Mucosa of descending colon (tissue), 3 donors: ENCODE measurements around the gene SLC25A38. TPM values are rescaled to one million over a fixed set of nuclear protein-coding genes. Genes with fewer than 3 reads are reported as not detected.
A peak's percentile ranks its signal among the peaks of the same experiment; 100 is the strongest.

ENCODE experiments used
- ATAC-seq: fragments of 200-7000 bp; cut with Tn5 transposase; one replicate; pipeline ENCODE4 v1.9.1; 2020; ENCODE audit warnings: mild to moderate bottlenecking, moderate library complexity
- DNase-seq, 3 donors: peaks; one replicate each; pipeline ENCODE4 v3.0.0-alpha.2; 2020
- H3K36me3 ChIP-seq: fragments of 200-600 bp; one replicate; pipeline ENCODE4 v1.8.0; 2021; ENCODE audit warnings: low read depth, mild to moderate bottlenecking
- H3K4me1 ChIP-seq: fragments of 200-600 bp; one replicate; pipeline ENCODE4 v1.8.0; 2021; ENCODE audit warnings: low read depth, mild to moderate bottlenecking
- H3K4me3 ChIP-seq: fragments of 200-600 bp; one replicate; pipeline ENCODE4 v1.8.0; 2021; ENCODE audit warnings: mild to moderate bottlenecking
- H3K9me3 ChIP-seq: fragments of 200-600 bp; one replicate; pipeline ENCODE4 v1.8.0; 2021; ENCODE audit warnings: mild to moderate bottlenecking
- intact Hi-C, 2 donors: fragments of 100-400 bp; cut with DNase I in 1 of 2; cut with micrococcal nuclease in 1 of 2; formaldehyde crosslinking; loops; one replicate each; pipeline versions ENCODE4 v1.11.0 to v1.11.1; 2022; cut with DNase I, micrococcal nuclease
- total RNA-seq, 3 donors: library from RNA; stranded (reverse); fragmentation: NEBNext Ultra II Directional in 2 of 3; extraction: Animal tissue kit (Norgen Biotek cat#: 25700) in 2 of 3; gene quantifications; one replicate each; pipeline versions ENCODE4 v1.2.1 to v1.2.4, GENCODE V29; 2021 to 2023
- TF ChIP-seq, protein P1 (sequence below): fragments of 200-600 bp; IDR thresholded peaks from one replicate; pipeline ENCODE4 v1.8.0; 2022; ENCODE audit warnings: antibody characterized with exemption, mild to moderate bottlenecking
- donor health status: DM: no; HTN: no; CAD: no; lungs with moderate emphysema.
- donor health status: DM: no; HTN: no; CAD: no.
- donor health status: DM: no; HTN: yes; CAD: no.

The SLC25A38 gene
- total RNA-seq, 3 donors from 2014 or later, result 29.3 to 35.3 (median 34.4) TPM

DNA sequence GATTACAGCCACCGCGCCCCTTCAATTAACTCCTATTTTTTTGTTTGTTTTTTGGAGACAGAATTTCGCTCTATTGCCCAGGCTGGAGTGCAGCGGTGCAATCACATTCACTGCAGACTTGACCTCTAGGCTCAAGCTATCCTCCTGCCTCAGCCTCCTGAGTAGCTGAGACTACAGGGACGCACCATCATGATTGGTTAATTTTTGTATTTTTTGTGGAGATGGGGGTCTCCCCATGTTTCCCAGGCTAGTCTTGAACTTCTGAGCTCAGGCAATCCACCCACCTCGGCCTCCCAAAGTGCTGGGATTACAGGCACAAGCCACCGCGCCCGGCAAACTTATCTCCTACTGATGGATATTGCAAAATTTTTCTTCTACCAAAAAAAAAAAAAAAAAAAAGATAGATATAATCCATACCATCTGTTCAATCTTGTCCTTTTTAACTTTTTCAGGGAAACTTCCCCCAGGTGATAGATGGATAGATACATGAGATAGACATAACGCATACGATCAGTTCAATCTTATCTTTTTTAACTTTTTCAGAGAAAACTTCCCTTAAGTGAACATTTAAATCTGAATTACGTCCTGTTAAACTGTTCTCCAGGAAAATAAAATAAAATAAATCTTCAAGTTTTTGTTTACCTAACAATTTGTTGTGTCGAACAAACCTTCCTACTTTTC is 22.7 kb downstream of the SLC25A38 start:
- Histone ChIP-seq H3K36me3 (no peaks in the 10 kb centered on the region), H3K4me1 (peaks cover 17% of the 10 kb centered on the region), H3K4me3 (no peak overlapping the region), H3K9me3 (no peaks in the 10 kb centered on the region)
- ATAC-seq (no peak), DNase-seq (no peak)
- TF ChIP-seq, protein P1, sequence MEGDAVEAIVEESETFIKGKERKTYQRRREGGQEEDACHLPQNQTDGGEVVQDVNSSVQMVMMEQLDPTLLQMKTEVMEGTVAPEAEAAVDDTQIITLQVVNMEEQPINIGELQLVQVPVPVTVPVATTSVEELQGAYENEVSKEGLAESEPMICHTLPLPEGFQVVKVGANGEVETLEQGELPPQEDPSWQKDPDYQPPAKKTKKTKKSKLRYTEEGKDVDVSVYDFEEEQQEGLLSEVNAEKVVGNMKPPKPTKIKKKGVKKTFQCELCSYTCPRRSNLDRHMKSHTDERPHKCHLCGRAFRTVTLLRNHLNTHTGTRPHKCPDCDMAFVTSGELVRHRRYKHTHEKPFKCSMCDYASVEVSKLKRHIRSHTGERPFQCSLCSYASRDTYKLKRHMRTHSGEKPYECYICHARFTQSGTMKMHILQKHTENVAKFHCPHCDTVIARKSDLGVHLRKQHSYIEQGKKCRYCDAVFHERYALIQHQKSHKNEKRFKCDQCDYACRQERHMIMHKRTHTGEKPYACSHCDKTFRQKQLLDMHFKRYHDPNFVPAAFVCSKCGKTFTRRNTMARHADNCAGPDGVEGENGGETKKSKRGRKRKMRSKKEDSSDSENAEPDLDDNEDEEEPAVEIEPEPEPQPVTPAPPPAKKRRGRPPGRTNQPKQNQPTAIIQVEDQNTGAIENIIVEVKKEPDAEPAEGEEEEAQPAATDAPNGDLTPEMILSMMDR, result no peak
- intact Hi-C loops, result no loop called here

DNA sequence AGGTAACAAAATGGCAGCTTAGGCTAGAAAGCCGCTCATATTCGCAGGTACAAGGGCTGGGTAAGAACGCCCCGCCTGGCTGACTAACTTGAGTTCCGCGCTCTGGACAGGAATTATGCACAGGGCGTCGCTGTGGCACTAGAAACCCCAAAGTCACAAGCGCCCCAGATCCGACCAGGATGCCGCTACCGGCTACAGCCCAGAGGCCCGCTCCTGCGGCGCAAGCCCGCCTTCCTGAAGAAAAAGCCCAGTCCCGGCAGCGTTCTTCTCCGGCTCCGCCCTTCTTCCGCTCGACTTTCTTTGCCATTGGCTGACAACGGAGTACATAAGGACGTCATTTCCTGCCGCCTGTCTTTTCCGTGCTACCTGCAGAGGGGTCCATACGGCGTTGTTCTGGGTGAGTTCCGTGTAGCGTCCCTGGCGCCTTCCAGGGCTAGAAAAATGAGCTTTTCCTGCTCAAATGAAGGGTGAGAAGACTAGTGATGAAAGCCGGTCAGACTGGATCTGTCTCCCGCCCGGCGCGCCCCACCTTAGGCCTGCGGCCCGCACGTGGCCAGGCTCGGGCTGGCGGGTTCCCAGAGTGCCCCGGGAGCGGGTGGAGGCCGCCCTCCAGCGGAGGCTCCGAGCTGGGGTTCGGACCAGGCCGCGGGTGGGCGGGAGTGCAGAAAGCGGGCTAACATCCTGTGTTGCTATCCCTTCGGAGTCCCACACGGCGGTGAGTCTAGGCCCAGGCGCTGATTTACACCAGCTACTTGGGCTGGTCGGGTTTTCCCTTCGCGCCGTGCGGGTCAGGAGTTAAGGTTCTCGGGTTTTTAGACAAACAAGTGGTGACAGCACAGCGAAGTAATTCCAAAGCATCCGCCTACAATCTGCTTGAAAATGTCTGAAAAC is 23.4 kb downstream of the SLC25A38 start, which contains the start of gene RPSA:
Gene RPSA, plus strand, starts transcription at position 353 of the 891 bp plus-strand sequence. CDS start 934 bp downstream, outside the sequence.
- Histone ChIP-seq H3K4me3 (peak within 1 kb of the TSS; percentile 66), H3K9me3 (no peaks in the 10 kb centered on the region), H3K4me1 (peaks cover 17% of the 10 kb centered on the region), H3K36me3 (peaks cover under 1% of the 10 kb centered on the region)
- intact Hi-C loops, result no loop called here
- TF ChIP-seq, protein P1, result no peak
- DNase-seq (peak; percentile 95 to 98 (median 95)), ATAC-seq (peak; percentile 97)

DNA sequence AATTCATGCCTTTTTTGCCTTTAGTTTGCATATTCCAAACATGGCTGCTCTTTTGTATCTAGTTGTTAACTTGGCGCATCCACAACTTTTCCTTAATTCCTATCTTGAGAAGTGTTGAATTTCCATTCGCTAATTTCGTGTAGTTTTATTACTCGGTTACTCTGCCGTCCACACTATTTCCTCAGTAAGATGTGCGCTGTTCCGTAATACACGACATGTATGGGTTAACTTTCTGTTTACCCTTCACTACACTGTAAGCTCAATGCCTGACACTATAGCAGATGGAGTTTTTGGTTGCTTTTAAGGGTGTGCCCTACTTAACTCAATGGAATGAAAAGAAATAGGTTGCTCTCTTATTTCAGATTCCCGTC is 24.1 kb downstream of the SLC25A38 start:
- Histone ChIP-seq H3K9me3 (no peaks in the 10 kb centered on the region), H3K36me3 (peaks cover 5% of the 10 kb centered on the region), H3K4me1 (peaks cover 17% of the 10 kb centered on the region), H3K4me3 (peak overlapping the region; percentile 66)
- TF ChIP-seq, protein P1, result no peak
- ATAC-seq (peak; percentile 32), DNase-seq (no peak)
- intact Hi-C loops, result no loop called here

DNA sequence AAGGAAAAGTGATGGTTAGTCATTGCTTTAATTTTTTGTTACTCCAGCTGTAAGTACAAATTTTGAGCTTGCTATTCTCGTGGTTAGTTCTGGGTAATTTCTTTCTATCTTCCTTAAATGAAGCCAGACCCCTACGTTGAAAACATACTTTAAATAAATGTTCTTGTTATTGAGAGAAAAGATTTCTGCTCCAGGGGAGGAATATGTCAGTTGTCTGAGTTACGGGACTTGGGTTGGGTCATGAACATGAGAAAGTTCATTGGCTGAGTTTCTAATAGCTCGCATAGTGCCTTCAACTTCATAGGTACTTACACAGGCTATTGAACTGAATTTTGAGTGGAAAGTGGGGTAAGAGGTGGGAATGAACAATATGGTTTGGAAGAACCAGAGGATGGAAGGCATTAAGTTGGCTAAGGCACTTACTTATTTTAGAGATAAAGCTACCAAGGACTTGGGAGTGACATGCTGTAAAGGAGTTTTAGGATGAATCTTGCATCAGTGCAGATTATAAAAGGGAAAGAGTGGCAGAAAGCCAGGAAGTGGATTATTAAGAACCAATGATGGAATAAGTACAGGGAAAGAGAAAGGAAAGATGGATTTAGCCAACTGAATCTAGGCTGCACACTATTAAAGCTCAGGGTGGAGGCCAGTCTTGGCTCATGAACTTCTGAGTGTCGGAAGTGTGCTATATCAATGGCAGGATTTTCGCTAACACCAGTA is 24.8 kb downstream of the SLC25A38 start:
- no peak for ATAC-seq
- Histone ChIP-seq H3K36me3 (peaks cover 5% of the 10 kb centered on the region), H3K4me1 (peaks cover 17% of the 10 kb centered on the region), H3K4me3 (no peak overlapping the region), H3K9me3 (no peaks in the 10 kb centered on the region)
- TF ChIP-seq, protein P1, result no peak
- intact Hi-C loops, result no loop called here
- DNase-seq, result no peak

DNA sequence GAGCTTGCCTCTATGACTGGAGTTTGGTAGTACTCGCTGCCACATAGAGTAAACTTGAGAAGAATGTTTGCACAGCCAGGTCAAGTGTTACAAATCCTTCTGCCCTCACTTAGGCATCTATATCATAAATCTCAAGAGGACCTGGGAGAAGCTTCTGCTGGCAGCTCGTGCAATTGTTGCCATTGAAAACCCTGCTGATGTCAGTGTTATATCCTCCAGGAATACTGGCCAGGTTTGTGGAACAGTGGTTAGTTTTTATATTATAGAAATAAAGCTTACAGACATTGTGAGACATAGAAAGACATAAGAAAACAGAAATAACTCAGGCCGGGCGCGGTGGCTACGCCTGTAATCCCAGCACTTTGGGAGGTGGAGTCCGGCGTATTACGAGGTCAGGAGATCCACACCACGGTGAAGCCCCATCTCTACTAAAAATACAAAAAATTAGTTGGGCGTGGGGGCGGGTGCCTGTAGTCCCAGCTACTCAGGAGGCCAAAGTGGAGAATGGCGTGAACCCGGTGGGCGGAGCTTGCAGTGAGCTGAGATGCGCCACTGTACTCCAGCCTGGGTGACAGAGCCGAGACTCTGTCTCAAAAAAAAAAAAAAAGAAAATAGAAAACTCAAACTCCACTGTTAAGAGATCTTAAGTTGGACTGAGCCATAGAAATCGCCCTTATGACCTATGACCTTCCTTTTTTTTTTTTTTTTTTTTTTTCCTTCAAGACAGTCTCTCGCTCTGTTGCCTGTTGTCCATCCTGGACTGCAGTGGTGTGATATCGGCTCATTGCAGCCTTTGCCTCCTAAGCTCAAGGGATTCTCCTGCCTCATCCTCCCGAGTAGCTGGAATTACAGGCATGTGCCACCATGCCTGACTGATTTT is 25.6 kb downstream of the SLC25A38 start:
- H3K4me3 ChIP-seq, result no peak overlapping the region
- intact Hi-C loops, result no loop called here
- no peaks in the 10 kb centered on the region for H3K9me3 ChIP-seq
- peaks cover 5% of the 10 kb centered on the region for H3K36me3 ChIP-seq
- TF ChIP-seq, protein P1, result no peak
- DNase-seq (no peak), ATAC-seq (no peak)
- H3K4me1 ChIP-seq, result peaks cover 19% of the 10 kb centered on the region
